ENCODE measurements around the gene SLCO1C1.

The SLCO1C1 gene

DNA sequence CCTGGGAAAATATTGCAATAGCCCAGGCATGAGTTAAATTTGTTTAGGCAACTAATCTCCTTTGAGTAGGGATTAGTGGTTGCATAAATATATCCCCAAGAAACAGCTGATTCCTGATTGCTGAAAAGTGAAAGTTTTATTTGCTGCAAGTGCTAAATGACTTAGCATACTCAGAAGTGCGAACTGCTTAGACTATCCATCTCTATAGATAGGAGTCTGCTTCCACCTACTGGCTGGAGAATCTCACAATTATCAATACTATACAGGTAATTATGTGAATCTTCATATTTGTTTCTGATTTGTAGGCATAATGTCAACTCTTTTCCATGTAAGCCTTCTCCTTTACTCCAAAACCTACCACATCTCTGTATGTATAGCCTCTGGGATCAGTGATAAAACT, 103.4 kb downstream of the SLCO1C1 start:
- no peak for DNase-seq

DNA sequence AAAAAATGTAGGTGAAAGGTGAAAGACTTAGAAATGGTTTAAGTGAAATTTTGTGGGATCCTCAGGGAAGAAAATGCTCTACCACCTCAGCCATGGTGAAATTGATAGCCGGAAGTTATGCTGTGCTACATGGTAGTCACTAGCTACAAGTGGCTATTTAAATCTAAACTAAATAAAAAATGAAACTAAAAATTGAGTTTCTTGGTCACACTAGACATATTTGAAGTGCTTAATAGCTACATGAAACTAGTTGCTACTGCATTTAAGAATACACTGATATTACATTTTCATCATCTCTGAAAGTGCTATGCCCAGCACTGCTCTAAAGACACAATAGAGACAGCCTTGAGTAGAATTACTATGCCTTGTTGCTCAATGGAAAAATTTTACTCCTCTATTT, 105.0 kb downstream of the SLCO1C1 start:
- DNase-seq, result no peak

- no peak for DNase-seq
Measured at GRCh38 chr12:20801035-20801434, 105.9 kb downstream of the SLCO1C1 start.
